HUES48 (cell line): ENCODE data around the gene TP53TG3.
"Not testable (repeated sequence)": the region's sequence is repeated elsewhere in the genome, so short reads cannot be mapped to it uniquely, and the experiment has no call there.

Source experiments
- H3K27ac ChIP-seq: one replicate; pipeline ENCODE4 v1.7.0; 2013; ENCODE audit warnings: low read depth, low read length, inconsistent platforms
- H3K27me3 ChIP-seq: 2 replicates; pipeline ENCODE4 v1.6.1; 2013; ENCODE audit warnings: mild to moderate bottlenecking, low read length; ENCODE audit not compliant: control insufficient read depth, insufficient read depth
- H3K36me3 ChIP-seq: 2 replicates; pipeline ENCODE4 v1.6.1; 2013; ENCODE audit warnings: low read length; ENCODE audit not compliant: control insufficient read depth, insufficient read depth
- H3K4me1 ChIP-seq: 2 replicates; pipeline ENCODE4 v1.6.1; 2013; ENCODE audit warnings: mild to moderate bottlenecking, low read length; ENCODE audit not compliant: control insufficient read depth, insufficient read depth
- H3K4me3 ChIP-seq: 2 replicates; pipeline ENCODE4 v1.5.1; 2013; ENCODE audit warnings: mild to moderate bottlenecking, low read depth, low read length
- H3K9ac ChIP-seq: 2 replicates; pipeline ENCODE4 v1.6.1; 2013; ENCODE audit warnings: mild to moderate bottlenecking, low read depth, low read length, moderate library complexity
- H3K9me3 ChIP-seq: 2 replicates; pipeline ENCODE4 v1.6.1; 2013; ENCODE audit warnings: low read length; ENCODE audit not compliant: control insufficient read depth, insufficient read depth

TP53TG3 gene, protein sequence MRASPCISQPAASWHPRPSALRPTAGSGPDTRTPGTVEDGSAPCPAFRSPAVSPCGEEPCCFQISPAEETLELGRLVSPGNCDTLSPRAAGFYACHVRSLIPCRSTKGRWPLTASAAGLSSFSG

GRCh38 chr16:32676065-32676464, at the start of gene TP53TG3:
Gene TP53TG3 (minus strand): TSS chr16:32676165. CDS start chr16:32676097, 68 bp downstream.
- not testable (repeated sequence) for H3K4me3 ChIP-seq, H3K9me3 ChIP-seq, H3K9ac ChIP-seq, H3K36me3 ChIP-seq, H3K4me1 ChIP-seq, H3K27ac ChIP-seq, H3K27me3 ChIP-seq

GRCh38 chr16:32650876-32651275, 25.1 kb downstream of the TP53TG3 start:
- H3K27me3 ChIP-seq, H3K36me3 ChIP-seq, H3K9me3 ChIP-seq, H3K9ac ChIP-seq, H3K4me3 ChIP-seq, H3K4me1 ChIP-seq, H3K27ac ChIP-seq: not testable (repeated sequence)

- H3K36me3 ChIP-seq, H3K4me3 ChIP-seq, H3K4me1 ChIP-seq, H3K27me3 ChIP-seq, H3K27ac ChIP-seq, H3K9ac ChIP-seq, H3K9me3 ChIP-seq: not testable (repeated sequence)
These were observed 28.4 kb downstream of the TP53TG3 start for GRCh38 chr16:32647562-32647961.

GRCh38 chr16:32646780-32647179, 29.2 kb downstream of the TP53TG3 start:
- not testable (repeated sequence) for H3K4me1 ChIP-seq, H3K9ac ChIP-seq, H3K9me3 ChIP-seq, H3K27ac ChIP-seq, H3K27me3 ChIP-seq, H3K4me3 ChIP-seq, H3K36me3 ChIP-seq

DNA sequence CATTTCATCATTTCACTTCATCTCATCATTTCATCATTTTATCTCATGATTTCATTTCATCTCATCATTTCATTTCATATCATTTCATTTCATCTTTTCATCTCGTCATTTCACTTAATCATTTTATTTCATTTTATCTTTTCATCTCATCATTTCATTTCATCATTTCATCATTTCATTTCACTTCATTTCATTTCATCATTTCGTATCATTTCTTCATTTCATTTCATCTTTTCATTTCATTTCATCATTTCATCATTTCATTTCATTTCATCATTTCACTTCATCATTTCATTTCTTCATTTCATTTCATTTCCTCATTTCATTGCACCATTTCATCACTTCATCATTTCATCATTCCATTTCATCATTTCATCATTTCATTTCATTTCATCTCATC, 29.8 kb downstream of the TP53TG3 start:
- not testable (repeated sequence) for H3K36me3 ChIP-seq, H3K4me1 ChIP-seq, H3K9ac ChIP-seq, H3K4me3 ChIP-seq, H3K9me3 ChIP-seq, H3K27ac ChIP-seq, H3K27me3 ChIP-seq

DNA sequence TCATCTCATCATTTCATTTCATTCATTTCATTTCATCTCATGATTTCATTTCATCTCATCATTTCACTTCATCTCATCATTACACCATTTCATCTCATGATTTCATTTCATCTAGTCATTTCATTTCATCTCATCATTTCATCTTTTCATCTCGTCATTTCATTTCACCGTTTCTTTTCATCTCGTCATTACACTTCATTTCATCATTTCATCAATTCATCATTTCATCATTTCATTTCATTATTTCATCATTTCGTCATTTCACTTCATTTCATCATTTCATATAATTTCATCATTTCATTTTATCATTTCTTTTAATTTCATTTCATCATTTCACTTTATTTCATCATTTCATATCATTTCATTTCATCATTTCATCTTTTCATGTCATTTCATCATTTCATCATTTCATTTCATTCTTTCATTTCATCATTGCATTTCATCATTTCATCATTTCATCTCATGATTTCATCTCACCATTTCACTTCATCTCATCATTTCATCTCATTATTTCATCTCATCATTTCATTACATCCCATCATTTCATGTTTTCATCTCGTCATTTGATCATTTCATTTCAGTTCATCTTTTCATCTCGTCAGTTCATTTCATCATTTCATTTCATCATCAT, 30.6 kb downstream of the TP53TG3 start:
- not testable (repeated sequence) for H3K4me1 ChIP-seq, H3K4me3 ChIP-seq, H3K27ac ChIP-seq, H3K27me3 ChIP-seq, H3K36me3 ChIP-seq, H3K9me3 ChIP-seq, H3K9ac ChIP-seq

GRCh38 chr16:32644715-32645114, 31.2 kb downstream of the TP53TG3 start:
- not testable (repeated sequence) for H3K4me1 ChIP-seq, H3K27me3 ChIP-seq, H3K36me3 ChIP-seq, H3K9me3 ChIP-seq, H3K4me3 ChIP-seq, H3K27ac ChIP-seq, H3K9ac ChIP-seq

GRCh38 chr16:32637614-32638013, 38.4 kb downstream of the TP53TG3 start:
- not testable (repeated sequence) for H3K36me3 ChIP-seq, H3K27me3 ChIP-seq, H3K27ac ChIP-seq, H3K9me3 ChIP-seq, H3K9ac ChIP-seq, H3K4me1 ChIP-seq, H3K4me3 ChIP-seq

DNA sequence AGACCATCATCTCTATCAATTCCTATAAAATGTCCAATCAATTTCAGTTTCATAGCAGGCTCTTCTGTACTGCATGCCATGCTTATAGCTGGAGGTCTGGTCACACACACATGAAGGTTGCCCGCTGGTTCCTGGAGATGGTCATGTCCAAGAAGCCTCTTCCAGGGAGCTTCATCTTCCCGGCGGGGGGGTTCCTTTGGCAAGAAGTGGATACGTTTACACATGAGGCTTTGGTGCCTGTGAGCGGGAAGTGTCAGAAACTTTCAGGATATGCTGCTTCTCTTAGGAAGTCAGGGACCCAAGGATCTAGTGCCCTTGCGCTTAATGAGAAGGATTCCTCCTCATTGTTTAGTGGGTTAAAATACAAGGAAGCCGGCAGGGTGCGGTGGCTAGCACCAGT, 43.9 kb downstream of the TP53TG3 start:
- not testable (repeated sequence) for H3K4me1 ChIP-seq, H3K4me3 ChIP-seq, H3K9ac ChIP-seq, H3K27ac ChIP-seq, H3K27me3 ChIP-seq, H3K36me3 ChIP-seq, H3K9me3 ChIP-seq
